B cell (primary cell): ENCODE data around the gene SEC14L1.

ENCODE experiments used
- EZH2 ChIP-seq: IDR thresholded peaks from 2 replicates; pipeline ENCODE4 v1.6.1; 2012; ENCODE audit warnings: borderline replicate concordance, low read depth, mild to moderate bottlenecking, moderate library complexity, low read length; ENCODE audit not compliant: insufficient read depth, poor library complexity, severe bottlenecking
- TF ChIP-seq, protein P1 (sequence below): fragments of 200-600 bp; IDR thresholded peaks from one replicate; pipeline ENCODE4 v1.8.0; 2022; ENCODE audit warnings: antibody characterized with exemption, mild to moderate bottlenecking

DNA sequence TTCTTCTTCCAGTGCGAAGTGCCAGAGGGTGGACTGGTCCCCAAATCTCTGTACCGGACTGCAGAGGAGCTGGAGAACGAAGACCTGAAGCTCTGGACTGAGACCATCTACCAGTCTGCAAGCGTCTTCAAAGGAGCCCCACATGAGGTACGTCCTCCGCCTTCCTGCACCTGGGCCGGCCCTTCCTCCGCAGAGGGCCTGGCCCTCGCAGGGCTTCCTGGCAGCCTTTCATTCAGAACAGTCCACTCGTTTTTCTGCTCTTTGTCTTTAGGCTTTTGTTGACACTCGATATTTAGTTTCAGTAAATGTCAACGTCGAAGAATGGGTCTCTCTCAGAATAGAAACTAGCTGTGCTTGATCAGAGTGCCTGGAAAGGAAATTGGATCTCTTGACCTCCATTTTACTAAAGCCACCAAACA, 68.6 kb downstream of the SEC14L1 start:
- no peak for TF ChIP-seq EZH2
- TF ChIP-seq, protein P1, sequence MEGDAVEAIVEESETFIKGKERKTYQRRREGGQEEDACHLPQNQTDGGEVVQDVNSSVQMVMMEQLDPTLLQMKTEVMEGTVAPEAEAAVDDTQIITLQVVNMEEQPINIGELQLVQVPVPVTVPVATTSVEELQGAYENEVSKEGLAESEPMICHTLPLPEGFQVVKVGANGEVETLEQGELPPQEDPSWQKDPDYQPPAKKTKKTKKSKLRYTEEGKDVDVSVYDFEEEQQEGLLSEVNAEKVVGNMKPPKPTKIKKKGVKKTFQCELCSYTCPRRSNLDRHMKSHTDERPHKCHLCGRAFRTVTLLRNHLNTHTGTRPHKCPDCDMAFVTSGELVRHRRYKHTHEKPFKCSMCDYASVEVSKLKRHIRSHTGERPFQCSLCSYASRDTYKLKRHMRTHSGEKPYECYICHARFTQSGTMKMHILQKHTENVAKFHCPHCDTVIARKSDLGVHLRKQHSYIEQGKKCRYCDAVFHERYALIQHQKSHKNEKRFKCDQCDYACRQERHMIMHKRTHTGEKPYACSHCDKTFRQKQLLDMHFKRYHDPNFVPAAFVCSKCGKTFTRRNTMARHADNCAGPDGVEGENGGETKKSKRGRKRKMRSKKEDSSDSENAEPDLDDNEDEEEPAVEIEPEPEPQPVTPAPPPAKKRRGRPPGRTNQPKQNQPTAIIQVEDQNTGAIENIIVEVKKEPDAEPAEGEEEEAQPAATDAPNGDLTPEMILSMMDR = no peak
